Gastroesophageal sphincter (tissue), 4 donors: ENCODE measurements around the gene TGM6. TPM values are rescaled to one million over a fixed set of nuclear protein-coding genes. Genes with fewer than 3 reads are reported as not detected.

Experiments
- ATAC-seq: fragments of 150-250 bp; one replicate; pipeline ENCODE4 v1.9.1; 2016; ENCODE audit warnings: mild to moderate bottlenecking, moderate library complexity
- H3K27ac ChIP-seq, 4 donors: fragments of 200-600 bp; sonication (generic) in 3 of 4; 1 replicate in 3 of 4; 2 replicates in 1 of 4; pipeline ENCODE4 v1.5.1; 2016 to 2019
- H3K27me3 ChIP-seq: fragments of 200-600 bp; sonication (generic); one replicate; pipeline ENCODE4 v1.5.1; 2019
- H3K36me3 ChIP-seq, 2 donors: fragments of 200-600 bp; sonication (generic); one replicate each; pipeline ENCODE4 v1.5.1; 2019; ENCODE audit warnings: control low read depth in 1 of 2
- H3K4me1 ChIP-seq, 3 donors: fragments of 200-600 bp; sonication (generic); 1 replicate in 2 of 3; 2 replicates in 1 of 3; pipeline ENCODE4 v1.5.1; 2016 to 2019; ENCODE audit warnings: control low read depth in 2 of 3
- H3K4me3 ChIP-seq, 2 donors: fragments of 200-600 bp; sonication (generic); one replicate each; pipeline ENCODE4 v1.5.1; 2019; ENCODE audit warnings: mild to moderate bottlenecking in 1 of 2, moderate library complexity in 1 of 2
- H3K9me3 ChIP-seq, 3 donors: fragments of 200-600 bp; sonication (generic); one replicate each; pipeline ENCODE4 v1.5.1; 2017 to 2019; ENCODE audit warnings: control low read depth in 2 of 3
- CTCF ChIP-seq, 4 experiments: fragments of 200-600 bp in 2 of 4; fragments of 450-650 bp in 2 of 4; sonication (generic) in 1 of 4; IDR thresholded peaks; one replicate each; pipeline ENCODE4 v1.5.1; 2017 to 2019; ENCODE audit warnings: antibody characterized with exemption in 4 of 4, mild to moderate bottlenecking in 2 of 4, moderate library complexity in 2 of 4
- EP300 ChIP-seq: sonication (generic); formaldehyde crosslinking; IDR thresholded peaks from one replicate; pipeline ENCODE4 v1.6.1; 2017; ENCODE audit warnings: antibody characterized with exemption, mild to moderate bottlenecking
- POLR2A ChIP-seq, 2 donors: fragments of 450-650 bp; IDR thresholded peaks; one replicate each; pipeline ENCODE4 v1.6.1; 2017; ENCODE audit warnings: antibody characterized with exemption in 2 of 2, mild to moderate bottlenecking in 2 of 2, moderate library complexity in 1 of 2
- POLR2AphosphoS5 ChIP-seq: sonication (generic); formaldehyde crosslinking; IDR thresholded peaks from one replicate; pipeline ENCODE4 v1.6.1; 2017; ENCODE audit warnings: antibody characterized with exemption
- WGBS, 2 donors: methylation state at CpG; one replicate each; pipeline ENCODE4 v1.1.5; 2018; ENCODE audit warnings: low coverage in 1 of 2; 5-methylcytosine and 5-hydroxymethylcytosine counted together
- total RNA-seq, 4 donors: library from RNA; depleted of rRNA; stranded (reverse); fragments of >200 nt; gene quantifications; one replicate each; pipeline ENCODE4 v1.1.0, GENCODE V29; 2016

TGM6 gene
- total RNA-seq, 4 donors from 2014 or later: not detected

GRCh38 chr20:2349801-2350200 is 30.9 kb upstream of the TGM6 start:
- Histone ChIP-seq H3K27ac (no peak overlapping the region), H3K9me3 (peaks cover 0 to 7% (median 0%) of the 10 kb centered on the region in 3 donors), H3K4me1 (no peaks in the 10 kb centered on the region), H3K27me3 (peaks cover 33% of the 10 kb centered on the region), H3K36me3 (no peaks in the 10 kb centered on the region), H3K4me3 (no peak overlapping the region)
- 49 to 53% methylated on average over 3 to 4 of the region's 4 CpGs for WGBS, 2 donors
- no peak for TF ChIP-seq POLR2AphosphoS5
- no peak for TF ChIP-seq EP300
- TF ChIP-seq POLR2A (IDR thresholded peaks at IDR 0.05): no peak
- TF ChIP-seq CTCF (IDR thresholded peaks at IDR 0.05): no peak
- ATAC-seq: no peak

GRCh38 chr20:2350606-2351005 is 30.1 kb upstream of the TGM6 start:
- Histone ChIP-seq H3K36me3 (no peaks in the 10 kb centered on the region), H3K4me1 (no peaks in the 10 kb centered on the region), H3K9me3 (peaks cover 0 to 7% (median 0%) of the 10 kb centered on the region in 3 donors), H3K4me3 (no peak overlapping the region), H3K27me3 (peaks cover 33% of the 10 kb centered on the region), H3K27ac (no peak overlapping the region)
- no peak for ATAC-seq
- TF ChIP-seq POLR2AphosphoS5: no peak
- no peak for TF ChIP-seq EP300
- no peak for TF ChIP-seq CTCF (IDR thresholded peaks at IDR 0.05)
- no peak for TF ChIP-seq POLR2A (IDR thresholded peaks at IDR 0.05)
- 70 to 100% methylated on average over 2 to 5 of the region's 5 CpGs for WGBS, 2 donors

GRCh38 chr20:2353231-2353630 is 27.5 kb upstream of the TGM6 start:
- Histone ChIP-seq H3K27ac (no peak overlapping the region), H3K27me3 (peaks cover 22% of the 10 kb centered on the region), H3K36me3 (no peaks in the 10 kb centered on the region), H3K4me3 (no peak overlapping the region), H3K4me1 (no peaks in the 10 kb centered on the region), H3K9me3 (no peaks in the 10 kb centered on the region)
- no peak for ATAC-seq
- 50 to 70% methylated on average over 3 of the region's 3 CpGs for WGBS, 2 donors
- TF ChIP-seq EP300: no peak
- no peak for TF ChIP-seq CTCF (IDR thresholded peaks at IDR 0.05)
- no peak for TF ChIP-seq POLR2AphosphoS5
- no peak for TF ChIP-seq POLR2A (IDR thresholded peaks at IDR 0.05)

GRCh38 chr20:2357114-2357513 is 23.6 kb upstream of the TGM6 start:
- Histone ChIP-seq H3K4me3 (no peak overlapping the region), H3K27me3 (peaks cover 4% of the 10 kb centered on the region), H3K9me3 (peaks cover 0 to 26% (median 0%) of the 10 kb centered on the region in 3 donors), H3K27ac (no peak overlapping the region), H3K4me1 (no peaks in the 10 kb centered on the region), H3K36me3 (no peaks in the 10 kb centered on the region)
- WGBS, 2 donors: 38% methylated on average over 2 of the region's 2 CpGs; no CpG with 5 or more reads in 1 of the 2 donors
- ATAC-seq: no peak
- no peak for TF ChIP-seq POLR2AphosphoS5
- no peak for TF ChIP-seq POLR2A (IDR thresholded peaks at IDR 0.05)
- TF ChIP-seq EP300: no peak
- TF ChIP-seq CTCF (IDR thresholded peaks at IDR 0.05): no peak

GRCh38 chr20:2358006-2358405 is 22.7 kb upstream of the TGM6 start:
- TF ChIP-seq EP300 (no peak), POLR2AphosphoS5 (no peak), POLR2A (IDR thresholded peaks at IDR 0.05) (no peak), CTCF (IDR thresholded peaks at IDR 0.05) (no peak)
- H3K27me3 ChIP-seq: no peaks in the 10 kb centered on the region
- 80 to 85% methylated on average over 3 of the region's 3 CpGs for WGBS, 2 donors
- ATAC-seq: no peak
- H3K4me3 ChIP-seq: no peak overlapping the region
- no peaks in the 10 kb centered on the region for H3K4me1 ChIP-seq
- H3K36me3 ChIP-seq: no peaks in the 10 kb centered on the region
- no peak overlapping the region for H3K27ac ChIP-seq
- H3K9me3 ChIP-seq: peaks cover 0 to 29% (median 0%) of the 10 kb centered on the region in 3 donors
